Loucy (cell line): Measurements from ENCODE around the gene C5orf24.

ENCODE experiments used
- CTCF ChIP-seq: fragments of 200-600 bp; sonication (generic); conservative IDR thresholded peaks from 2 replicates; pipeline ENCODE4 v1.5.1; 2014; ENCODE audit warnings: mild to moderate bottlenecking, antibody characterized with exemption, low read length
- EZH2phosphoT487 ChIP-seq: fragments of 200-600 bp; IDR thresholded peaks from 2 replicates; pipeline ENCODE4 v1.6.1; 2018; ENCODE audit warnings: antibody characterized with exemption, mild to moderate bottlenecking, moderate library complexity, borderline replicate concordance

- TF ChIP-seq CTCF: no peak
- TF ChIP-seq EZH2phosphoT487: no peak
Observed at GRCh38 chr5:134892926-134893325, 47.2 kb downstream of the C5orf24 start.
